GM21576 (cell line): ENCODE data around the gene DCDC2.
"Not testable (repeated sequence)": the region's sequence is repeated elsewhere in the genome, so short reads cannot be mapped to it uniquely, and the experiment has no call there.

Experiments
- ATAC-seq: cut with Tn5 transposase; IDR thresholded peaks from one replicate; pipeline ENCODE4 v1.9.1; 2021; ENCODE audit warnings: mild to moderate bottlenecking, moderate library complexity; ENCODE audit not compliant: unreplicated experiment

The DCDC2 gene

GRCh38 chr6:24154121-24154520 lies 203.7 kb downstream of the DCDC2 start:
- ATAC-seq, result no peak

- no peak for ATAC-seq
Observed at GRCh38 chr6:24152014-24152413, 205.8 kb downstream of the DCDC2 start.

GRCh38 chr6:24149836-24150235 lies 208.0 kb downstream of the DCDC2 start:
- no peak for ATAC-seq

- no peak for ATAC-seq
Observed at GRCh38 chr6:24149296-24149695, 208.6 kb downstream of the DCDC2 start.

- no peak for ATAC-seq
Observed at GRCh38 chr6:24148684-24149083, 209.2 kb downstream of the DCDC2 start.

- ATAC-seq, result no peak
Observed at GRCh38 chr6:24148154-24148570, 209.7 kb downstream of the DCDC2 start.

- no peak for ATAC-seq
Observed at GRCh38 chr6:24147511-24148153, 210.2 kb downstream of the DCDC2 start.

- no peak for ATAC-seq
Observed at GRCh38 chr6:24146871-24147270, 211.0 kb downstream of the DCDC2 start.

- ATAC-seq, result no peak
Observed at GRCh38 chr6:24145690-24146131, 212.1 kb downstream of the DCDC2 start.

- not testable (repeated sequence) for ATAC-seq
Observed at GRCh38 chr6:24142733-24143132, 215.1 kb downstream of the DCDC2 start.

GRCh38 chr6:24140591-24140990 lies 217.3 kb downstream of the DCDC2 start:
- no peak for ATAC-seq

GRCh38 chr6:24139639-24140038 lies 218.2 kb downstream of the DCDC2 start:
- no peak for ATAC-seq

GRCh38 chr6:24139080-24139479 lies 218.8 kb downstream of the DCDC2 start:
- no peak for ATAC-seq

- ATAC-seq, result no peak
Observed at GRCh38 chr6:24131751-24132150, 226.1 kb downstream of the DCDC2 start.

- no peak for ATAC-seq
Observed at GRCh38 chr6:24127316-24127715, 230.5 kb downstream of the DCDC2 start.

GRCh38 chr6:24126586-24127192 lies 231.2 kb downstream of the DCDC2 start:
- ATAC-seq, result peak; percentile 63

GRCh38 chr6:24125980-24126379 lies 231.9 kb downstream of the DCDC2 start, which contains the start of gene NRSN1:
Gene NRSN1 (plus strand): TSS chr6:24126215. CDS start chr6:24134328, 8,113 bp downstream.
- no peak for ATAC-seq

GRCh38 chr6:24122139-24122538 lies 235.7 kb downstream of the DCDC2 start:
- no peak for ATAC-seq
